HG03196 (cell line): ENCODE data around the gene RPF1.
"Not testable (repeated sequence)": the region's sequence is repeated elsewhere in the genome, so short reads cannot be mapped to it uniquely, and the experiment has no call there.

Source experiments
- ATAC-seq: cut with Tn5 transposase; IDR thresholded peaks from one replicate; pipeline ENCODE4 v1.9.1; 2021; ENCODE audit not compliant: unreplicated experiment

The RPF1 gene

DNA sequence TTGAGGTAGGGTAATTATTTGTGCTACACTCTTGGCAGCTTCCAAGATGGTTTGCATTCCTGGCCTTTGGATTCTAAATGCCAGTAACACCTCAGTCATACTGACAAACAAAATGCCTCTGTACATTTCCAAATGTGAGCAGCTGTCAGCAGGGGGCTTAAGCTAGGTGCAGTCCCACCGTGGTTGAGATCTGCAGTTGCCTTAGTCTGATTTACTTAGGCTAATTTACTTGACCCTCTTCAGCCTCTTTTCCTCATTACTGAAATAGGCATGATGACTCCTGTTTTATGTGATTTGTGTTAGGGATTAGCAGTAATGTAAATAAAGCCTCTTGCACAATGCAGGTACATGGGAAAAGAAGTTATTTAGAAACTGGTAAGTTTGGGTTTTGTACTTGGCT lies 13.7 kb downstream of the RPF1 start:
- ATAC-seq: no peak

- ATAC-seq: no peak
These were observed 14.7 kb downstream of the RPF1 start for GRCh38 chr1:84493747-84494146.

- no peak for ATAC-seq
These were observed 17.4 kb downstream of the RPF1 start for GRCh38 chr1:84496498-84496897.

- ATAC-seq: no peak
These were observed 18.7 kb downstream of the RPF1 start for GRCh38 chr1:84497631-84498275.

GRCh38 chr1:84502927-84503326 lies 23.9 kb downstream of the RPF1 start:
- no peak for ATAC-seq

DNA sequence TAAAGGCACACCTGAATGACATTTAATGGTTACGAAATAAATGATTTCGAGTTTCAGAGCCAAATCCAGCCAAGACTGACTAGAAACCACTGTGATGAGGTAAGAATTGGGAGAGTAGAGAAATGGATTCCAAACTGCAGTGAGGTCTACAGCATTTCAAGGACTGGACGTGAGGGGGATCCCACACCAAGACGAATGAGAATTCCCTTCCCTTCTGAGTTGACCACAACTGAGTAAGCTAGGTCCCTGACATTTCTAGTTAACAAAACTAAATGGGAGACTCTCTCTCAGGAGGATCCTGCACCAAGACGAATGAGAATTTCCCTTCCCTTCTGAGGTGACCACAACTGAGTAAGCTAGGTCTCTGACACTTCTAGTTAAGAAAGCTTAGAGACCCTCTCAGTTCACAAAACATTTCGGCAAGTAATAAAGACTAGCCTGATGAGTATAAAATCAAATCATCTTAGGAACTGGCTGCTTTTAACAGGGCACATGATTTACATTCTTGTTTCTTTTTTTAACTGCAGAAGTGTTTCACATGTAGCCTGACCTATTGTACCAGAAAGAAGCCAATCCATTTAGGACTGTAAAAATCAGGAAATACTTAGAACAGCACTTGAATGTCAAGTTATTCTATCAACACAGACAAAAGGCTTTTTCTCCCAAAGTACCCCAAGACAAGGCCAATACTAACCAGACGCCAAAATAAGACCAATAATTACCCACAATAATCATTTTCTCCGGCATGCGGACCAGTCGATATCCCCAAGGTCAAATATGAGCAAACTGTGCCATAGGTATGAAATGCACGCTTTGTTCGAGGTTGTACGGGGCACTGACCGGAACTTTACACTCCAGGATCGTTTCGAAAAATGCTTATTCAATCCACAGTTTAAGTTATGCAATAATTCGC lies 25.8 kb downstream of the RPF1 start:
- ATAC-seq: no peak

DNA sequence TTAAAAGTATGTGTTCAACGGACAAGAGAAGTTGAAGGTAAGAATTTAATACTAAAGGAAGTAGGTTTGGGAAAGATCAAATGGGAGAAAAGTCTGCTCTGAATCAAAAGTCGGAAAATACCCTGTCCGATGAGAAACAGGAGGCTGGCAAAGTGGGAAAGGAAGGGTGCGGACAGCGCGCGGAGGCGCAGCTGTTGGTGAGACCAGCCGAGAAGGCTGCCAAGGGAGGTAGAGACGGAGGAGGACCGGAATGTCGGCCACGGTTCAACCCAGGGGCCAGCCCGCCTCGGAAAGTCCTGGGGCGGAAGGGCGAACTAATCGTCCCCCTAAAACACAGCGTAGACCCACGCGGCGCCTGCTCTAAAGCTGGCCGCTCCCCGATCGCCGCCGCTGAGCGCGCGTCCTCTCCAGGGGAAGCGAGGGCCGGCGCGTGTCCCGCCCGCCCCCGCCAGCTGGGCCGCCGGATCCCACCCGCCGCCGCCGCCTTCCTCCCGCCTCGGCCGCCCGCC lies 26.5 kb downstream of the RPF1 start:
- ATAC-seq: peak; percentile 31

DNA sequence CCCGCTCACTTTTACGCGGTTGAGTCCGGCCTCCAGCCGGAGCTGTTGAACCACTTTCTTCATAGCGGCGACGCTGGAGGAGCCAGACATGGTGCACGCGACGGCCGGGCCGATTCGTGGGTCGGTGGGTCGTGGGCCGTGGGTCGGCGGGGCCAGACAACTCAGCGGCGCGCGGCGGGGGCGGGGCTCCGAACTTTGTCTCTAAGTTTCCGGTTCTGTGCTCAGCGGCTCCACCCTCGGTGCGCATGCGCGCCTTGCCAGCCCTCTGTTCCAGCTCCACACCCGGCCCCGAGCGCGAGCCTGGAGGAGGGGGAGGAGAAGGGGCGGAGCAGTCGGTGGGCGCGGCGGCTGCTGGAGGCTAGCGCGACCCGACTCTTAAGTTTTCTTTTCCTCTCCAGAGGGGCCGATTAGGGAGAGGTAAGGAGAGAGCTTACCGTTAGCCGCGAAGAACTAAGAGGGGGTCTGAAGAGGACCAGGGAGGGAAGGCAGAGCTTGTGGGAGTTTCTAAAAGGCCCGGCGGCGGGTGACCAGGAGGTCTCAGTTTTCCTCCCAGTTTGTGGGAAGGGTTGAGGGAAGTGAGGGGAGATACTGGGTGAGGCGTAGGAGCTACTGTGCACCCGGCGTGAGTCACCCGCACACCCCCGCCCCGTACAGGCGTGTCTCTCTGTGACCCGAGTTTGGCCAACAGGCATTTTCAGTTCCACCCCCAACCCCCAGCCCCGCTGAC lies 27.1 kb downstream of the RPF1 start, which contains the start of the genes GNG5 and SPATA1:
Gene GNG5 (minus strand): TSS at position 580 of the 727 bp plus-strand sequence. CDS start 490 bp downstream, at position 90.
Gene SPATA1 (plus strand): TSS at position 385 of the 727 bp plus-strand sequence. CDS start 9,974 bp downstream, outside the sequence.
- peak; percentile 85 for ATAC-seq

DNA sequence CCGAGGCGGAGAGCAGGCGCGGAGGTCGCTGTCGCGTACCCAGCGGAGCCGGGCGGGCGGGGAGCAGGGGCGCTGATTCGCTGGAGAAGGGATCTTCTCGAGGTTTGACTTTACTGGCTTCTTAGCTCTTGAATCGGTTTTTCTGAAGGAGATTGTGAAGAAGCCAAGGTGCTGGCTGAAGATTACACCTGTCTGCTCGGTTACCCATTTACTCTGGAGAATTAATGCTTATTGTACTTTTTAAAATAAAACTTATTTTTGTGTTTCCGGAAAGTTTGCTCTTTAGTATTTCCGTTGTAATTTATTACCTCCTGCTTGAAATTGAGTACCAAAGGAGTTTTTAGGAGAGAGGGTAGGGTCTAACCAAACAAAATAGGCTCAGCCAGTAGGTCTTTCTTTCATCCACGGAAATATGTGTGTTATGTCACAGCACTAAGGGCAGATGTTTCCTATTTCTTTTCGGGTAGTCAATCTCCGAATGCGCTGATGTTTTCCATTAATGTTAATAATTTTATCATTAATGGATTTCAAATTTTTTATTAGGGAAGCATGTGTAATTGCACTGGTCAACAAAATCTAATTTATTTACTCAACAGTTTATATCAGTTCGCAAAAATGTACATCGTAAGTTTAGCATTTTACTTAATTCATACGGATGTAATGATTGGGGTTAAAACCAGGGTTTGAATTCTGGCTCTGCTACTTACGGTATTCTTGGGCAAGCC lies 27.8 kb downstream of the RPF1 start:
- ATAC-seq: no peak

DNA sequence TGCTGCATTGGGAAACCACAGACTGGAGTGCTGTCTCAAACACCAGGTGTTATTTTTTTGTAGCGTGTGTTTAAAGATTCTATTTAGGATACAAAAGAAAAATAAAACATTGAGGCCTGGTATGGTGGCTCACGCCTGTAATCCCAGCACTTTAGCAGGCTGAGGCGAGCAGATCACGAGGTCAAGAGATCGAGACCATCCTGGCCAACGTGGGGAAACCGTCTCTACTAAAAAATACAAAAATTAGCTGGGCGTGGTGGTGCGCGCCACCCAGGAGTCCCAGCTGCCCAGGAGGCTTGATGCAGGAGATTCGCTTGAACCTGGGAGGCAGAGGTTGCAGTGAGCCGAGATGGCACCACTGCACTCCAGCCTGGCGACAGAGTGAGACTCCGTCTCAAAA lies 28.8 kb downstream of the RPF1 start:
- ATAC-seq: not testable (repeated sequence)

- ATAC-seq: no peak
These were observed 29.4 kb downstream of the RPF1 start for GRCh38 chr1:84508510-84508909.

DNA sequence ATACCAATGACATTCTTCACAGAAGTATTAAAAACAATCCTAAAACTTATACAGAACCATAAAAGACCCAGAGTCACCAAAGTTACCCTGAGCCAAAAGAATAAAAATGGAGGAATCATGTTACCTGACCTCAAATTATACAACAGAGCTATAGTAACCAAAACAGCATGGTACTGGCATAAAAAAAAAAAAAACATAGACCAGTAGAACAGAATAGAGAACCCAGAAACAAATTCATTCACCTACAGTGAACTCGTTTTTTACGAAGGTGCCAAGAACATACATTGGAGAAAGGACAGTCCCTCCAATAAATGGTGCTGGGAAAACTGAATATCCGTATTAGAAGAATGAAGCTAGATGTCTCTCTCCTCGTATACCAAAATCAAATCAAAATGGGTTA lies 30.0 kb downstream of the RPF1 start:
- ATAC-seq: no peak

DNA sequence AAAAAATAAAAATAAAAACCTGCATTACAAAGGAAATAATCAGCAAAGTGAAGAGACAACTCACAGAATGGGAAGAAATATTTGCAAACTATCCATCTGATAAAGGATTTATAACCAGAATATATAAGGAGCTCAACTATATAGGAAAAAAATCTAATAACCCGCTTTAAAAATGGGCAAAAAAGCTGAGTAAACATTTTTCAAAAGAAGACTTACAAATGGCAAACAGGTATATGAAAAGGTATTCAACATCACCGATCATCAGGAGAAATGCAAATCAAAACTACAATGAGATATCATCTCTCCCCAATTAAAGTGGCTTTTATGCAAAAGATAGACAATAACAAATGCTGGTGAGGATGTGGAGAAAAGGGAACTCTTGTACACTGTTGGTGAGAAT lies 31.1 kb downstream of the RPF1 start:
- no peak for ATAC-seq

- ATAC-seq: no peak
These were observed 31.6 kb downstream of the RPF1 start for GRCh38 chr1:84510668-84511067.

GRCh38 chr1:84524590-84524989 lies 45.5 kb downstream of the RPF1 start:
- ATAC-seq: no peak

GRCh38 chr1:84525779-84526178 lies 46.7 kb downstream of the RPF1 start:
- no peak for ATAC-seq

DNA sequence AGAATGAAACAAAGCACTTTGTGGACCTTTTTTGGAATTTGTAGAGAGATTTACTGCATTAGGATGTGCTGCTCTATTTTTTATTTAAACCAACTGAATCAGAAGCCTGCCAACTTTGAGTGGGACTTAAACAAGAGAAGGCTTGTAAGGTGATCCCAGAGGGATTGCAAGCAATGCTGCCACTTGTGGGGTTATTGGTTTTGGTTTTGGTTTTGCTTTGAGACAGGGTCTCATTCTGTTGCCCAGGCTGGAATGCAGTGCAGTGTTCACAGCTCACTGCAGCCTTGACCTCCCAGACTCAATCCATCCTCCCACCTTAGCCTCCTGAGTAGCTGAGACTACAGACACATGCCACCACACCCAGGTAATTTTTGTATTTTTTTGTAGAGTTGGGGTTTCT lies 59.5 kb downstream of the RPF1 start:
- ATAC-seq: peak; percentile 60

DNA sequence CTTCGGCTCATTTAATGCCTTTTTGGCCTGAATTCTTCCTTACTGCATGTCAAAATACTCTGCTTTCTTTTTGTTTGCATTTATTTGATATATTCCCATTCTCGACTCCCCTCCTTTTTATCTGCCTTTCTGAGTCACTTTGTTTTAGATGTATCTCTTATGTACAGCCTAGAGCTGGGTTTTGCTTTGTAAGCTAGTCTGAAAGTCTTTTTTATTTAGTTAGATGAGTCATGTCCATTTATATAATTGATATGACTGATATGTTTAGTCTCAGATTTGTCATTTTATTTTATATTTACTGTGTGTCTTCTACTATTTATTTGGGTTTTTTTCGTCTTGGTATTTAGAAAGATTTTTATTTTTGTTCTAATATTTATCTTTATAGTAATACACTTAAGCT lies 60.9 kb downstream of the RPF1 start:
- no peak for ATAC-seq

DNA sequence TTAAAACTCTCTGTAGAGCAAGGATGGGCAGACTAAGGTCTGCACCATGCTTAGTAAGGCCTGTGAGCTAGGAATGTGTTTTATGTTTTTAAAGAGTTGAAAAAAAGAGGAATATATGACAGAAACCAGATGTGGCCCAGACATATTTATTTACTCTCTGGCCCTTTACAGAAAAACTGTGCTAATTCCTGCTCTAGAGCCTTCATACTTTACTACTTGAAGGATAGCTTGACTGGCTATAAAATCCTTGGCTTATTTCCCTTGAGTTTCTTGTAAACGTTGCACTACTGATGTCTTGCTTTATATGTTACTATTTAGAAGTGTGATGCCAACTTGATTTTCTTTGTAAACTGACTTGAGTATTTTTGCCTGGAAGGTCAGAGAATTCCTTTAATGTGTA lies 61.7 kb downstream of the RPF1 start:
- no peak for ATAC-seq

- ATAC-seq: no peak
These were observed 62.6 kb downstream of the RPF1 start for GRCh38 chr1:84541679-84542078.
